ENCODE measurements around the gene NMNAT3.

NMNAT3 gene

DNA sequence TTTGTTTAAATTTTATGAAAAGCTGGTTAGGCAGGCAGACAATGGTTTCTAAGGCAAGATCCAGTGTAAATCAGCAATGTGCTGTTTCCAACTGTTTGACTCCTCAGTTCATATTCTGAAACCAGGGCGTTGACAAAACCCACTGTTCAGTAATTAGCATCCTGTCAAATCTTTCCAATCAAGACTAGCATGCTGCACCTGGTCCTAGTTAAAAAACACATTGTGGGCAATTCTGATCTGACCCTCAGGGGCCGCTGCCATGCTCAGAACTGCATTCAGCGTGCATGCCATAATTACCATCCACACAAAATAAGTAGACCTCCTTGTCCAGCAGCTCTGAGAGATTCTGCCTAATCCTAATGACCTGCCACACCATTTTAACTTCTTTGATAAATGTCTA, 117.4 kb downstream of the NMNAT3 start:
- peak overlapping the region; percentile 16 for H3K4me3 ChIP-seq (IDR thresholded peaks at IDR 0.05; ENCODE audit: insufficient read depth, low read depth, low read length)
- H3K36me3 ChIP-seq (ENCODE audit: insufficient read depth), result no peaks in the 10 kb centered on the region
- peak overlapping the region; percentile 79 for H3K4me2 ChIP-seq
- H2AFZ ChIP-seq (ENCODE audit: low read depth), result peak overlapping the region; percentile 27
- peaks cover 57% of the 10 kb centered on the region for H3K4me1 ChIP-seq (ENCODE audit: low read depth, poor library complexity, severe bottlenecking)
- H3K27ac ChIP-seq, result peak overlapping the region; percentile 93
- H3K9ac ChIP-seq, result peak overlapping the region; percentile 60
- no peaks in the 10 kb centered on the region for H4K20me1 ChIP-seq (ENCODE audit: insufficient read depth)
- no peaks in the 10 kb centered on the region for H3K79me2 ChIP-seq (ENCODE audit: insufficient read depth, low read depth)
- TF ChIP-seq, protein P1, sequence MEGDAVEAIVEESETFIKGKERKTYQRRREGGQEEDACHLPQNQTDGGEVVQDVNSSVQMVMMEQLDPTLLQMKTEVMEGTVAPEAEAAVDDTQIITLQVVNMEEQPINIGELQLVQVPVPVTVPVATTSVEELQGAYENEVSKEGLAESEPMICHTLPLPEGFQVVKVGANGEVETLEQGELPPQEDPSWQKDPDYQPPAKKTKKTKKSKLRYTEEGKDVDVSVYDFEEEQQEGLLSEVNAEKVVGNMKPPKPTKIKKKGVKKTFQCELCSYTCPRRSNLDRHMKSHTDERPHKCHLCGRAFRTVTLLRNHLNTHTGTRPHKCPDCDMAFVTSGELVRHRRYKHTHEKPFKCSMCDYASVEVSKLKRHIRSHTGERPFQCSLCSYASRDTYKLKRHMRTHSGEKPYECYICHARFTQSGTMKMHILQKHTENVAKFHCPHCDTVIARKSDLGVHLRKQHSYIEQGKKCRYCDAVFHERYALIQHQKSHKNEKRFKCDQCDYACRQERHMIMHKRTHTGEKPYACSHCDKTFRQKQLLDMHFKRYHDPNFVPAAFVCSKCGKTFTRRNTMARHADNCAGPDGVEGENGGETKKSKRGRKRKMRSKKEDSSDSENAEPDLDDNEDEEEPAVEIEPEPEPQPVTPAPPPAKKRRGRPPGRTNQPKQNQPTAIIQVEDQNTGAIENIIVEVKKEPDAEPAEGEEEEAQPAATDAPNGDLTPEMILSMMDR (conservative IDR thresholded peaks at IDR 0.05; ENCODE audit: low read depth, low read length), result no peak
- H3K27me3 ChIP-seq (ENCODE audit: insufficient read depth, low read depth), result no peaks in the 10 kb centered on the region

GRCh38 chr3:139559541-139559940, 118.2 kb downstream of the NMNAT3 start:
- TF ChIP-seq, protein P1 (conservative IDR thresholded peaks at IDR 0.05; ENCODE audit: low read depth, low read length), result no peak
- peak overlapping the region; percentile 93 for H3K27ac ChIP-seq
- peak overlapping the region; percentile 27; the same call in 1 of the 2 replicates for H2AFZ ChIP-seq (ENCODE audit: low read depth)

GRCh38 chr3:139558351-139559266, 119.2 kb downstream of the NMNAT3 start:
- Histone ChIP-seq H3K9ac (peak overlapping the region; percentile 6; the same call in 1 of the 2 replicates), H3K27me3 (ENCODE audit: insufficient read depth, low read depth) (no peaks in the 10 kb centered on the region), H2AFZ (ENCODE audit: low read depth) (no peak overlapping the region; the same call in 1 of the 2 replicates), H4K20me1 (ENCODE audit: insufficient read depth) (no peaks in the 10 kb centered on the region), H3K36me3 (ENCODE audit: insufficient read depth) (no peaks in the 10 kb centered on the region), H3K4me1 (ENCODE audit: low read depth, poor library complexity, severe bottlenecking) (peaks cover 57% of the 10 kb centered on the region), H3K27ac (peak overlapping the region; percentile 93), H3K4me2 (peak overlapping the region; percentile 79), H3K4me3 (IDR thresholded peaks at IDR 0.05; ENCODE audit: insufficient read depth, low read depth, low read length) (no peak overlapping the region), H3K79me2 (ENCODE audit: insufficient read depth, low read depth) (no peaks in the 10 kb centered on the region)
- TF ChIP-seq, protein P1 (conservative IDR thresholded peaks at IDR 0.05; ENCODE audit: low read depth, low read length), result no peak

More at GRCh38 chr3:139559541-139559940, 118.2 kb downstream of the NMNAT3 start:
- Histone ChIP-seq H3K4me3 (IDR thresholded peaks at IDR 0.05; ENCODE audit: insufficient read depth, low read depth, low read length) (peak overlapping the region; percentile 16), H3K79me2 (ENCODE audit: insufficient read depth, low read depth) (no peaks in the 10 kb centered on the region), H3K4me1 (ENCODE audit: low read depth, poor library complexity, severe bottlenecking) (peaks cover 57% of the 10 kb centered on the region), H3K9ac (peak overlapping the region; percentile 60), H4K20me1 (ENCODE audit: insufficient read depth) (no peaks in the 10 kb centered on the region), H3K4me2 (peak overlapping the region; percentile 79), H3K27me3 (ENCODE audit: insufficient read depth, low read depth) (no peaks in the 10 kb centered on the region), H3K36me3 (ENCODE audit: insufficient read depth) (no peaks in the 10 kb centered on the region)

DNA sequence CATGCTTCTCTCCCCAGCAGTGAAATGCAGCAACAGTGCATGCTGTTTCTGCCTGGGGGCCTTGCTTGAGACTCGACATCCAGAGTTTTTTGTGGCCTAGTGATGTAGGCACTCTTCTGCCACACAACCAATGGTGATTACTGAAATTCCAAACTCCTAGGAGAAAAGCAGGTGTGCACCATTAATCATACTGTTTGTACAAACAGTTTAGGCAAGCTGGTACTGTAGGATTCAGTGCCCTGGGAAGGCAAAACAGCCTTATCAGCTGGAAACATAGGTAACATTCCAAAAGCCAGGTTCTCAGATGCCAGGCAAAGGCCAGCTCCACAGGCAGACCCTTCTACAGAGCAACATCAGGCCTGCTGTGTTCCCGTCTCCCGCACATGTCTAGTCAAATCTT, 120.7 kb downstream of the NMNAT3 start:
- Histone ChIP-seq H3K4me2 (no peak overlapping the region), H3K27me3 (ENCODE audit: insufficient read depth, low read depth) (no peaks in the 10 kb centered on the region), H3K4me3 (IDR thresholded peaks at IDR 0.05; ENCODE audit: insufficient read depth, low read depth, low read length) (no peak overlapping the region), H3K4me1 (ENCODE audit: low read depth, poor library complexity, severe bottlenecking) (peaks cover 53% of the 10 kb centered on the region), H4K20me1 (ENCODE audit: insufficient read depth) (no peaks in the 10 kb centered on the region), H3K36me3 (ENCODE audit: insufficient read depth) (no peaks in the 10 kb centered on the region), H3K27ac (no peak overlapping the region), H2AFZ (ENCODE audit: low read depth) (no peak overlapping the region), H3K9ac (no peak overlapping the region), H3K79me2 (ENCODE audit: insufficient read depth, low read depth) (no peaks in the 10 kb centered on the region)
- TF ChIP-seq, protein P1 (conservative IDR thresholded peaks at IDR 0.05; ENCODE audit: low read depth, low read length), result no peak
